Upper lobe of left lung (tissue), 6 donors: ENCODE data around the gene UGT1A8. TPM values are rescaled to one million over a fixed set of nuclear protein-coding genes. Genes with fewer than 3 reads are reported as not detected.

Experiments
- ATAC-seq, 2 donors: fragments of 200-7000 bp; cut with Tn5 transposase; one replicate each; pipeline ENCODE4 v1.9.1; 2022; ENCODE audit warnings: mild to moderate bottlenecking in 2 of 2, moderate library complexity in 2 of 2; ENCODE audit not compliant: low FRiP score in 2 of 2
- DNase-seq, 2 donors: peaks; one replicate each; pipeline ENCODE4 v3.0.0-alpha.2; 2019 to 2020
- H3K27ac ChIP-seq, 4 donors: fragments of 200-600 bp; sonication (generic); one replicate each; pipeline ENCODE4 v1.5.1; 2016 to 2019
- H3K27me3 ChIP-seq, 4 donors: fragments of 200-600 bp; sonication (generic); one replicate each; pipeline ENCODE4 v1.5.1; 2017 to 2019
- H3K36me3 ChIP-seq, 4 donors: fragments of 200-600 bp; sonication (generic); one replicate each; pipeline ENCODE4 v1.5.1; 2016 to 2019
- H3K4me1 ChIP-seq, 4 donors: fragments of 200-600 bp; sonication (generic); one replicate each; pipeline ENCODE4 v1.5.1; 2018 to 2019
- H3K4me3 ChIP-seq, 4 donors: fragments of 200-600 bp; sonication (generic); one replicate each; pipeline ENCODE4 v1.5.1; 2017 to 2019; ENCODE audit warnings: mild to moderate bottlenecking in 2 of 4, moderate library complexity in 1 of 4
- H3K9me3 ChIP-seq, 4 donors: fragments of 200-600 bp; sonication (generic); one replicate each; pipeline ENCODE4 v1.5.1; 2018 to 2019
- EP300 ChIP-seq, 4 donors: sonication (generic); formaldehyde crosslinking; IDR thresholded peaks; one replicate each; pipeline ENCODE4 v1.5.1; 2017; ENCODE audit warnings: antibody characterized with exemption in 4 of 4, control low read depth in 2 of 4
- POLR2A ChIP-seq, 4 donors: fragments of 450-650 bp; IDR thresholded peaks; one replicate each; pipeline ENCODE4 v1.5.1; 2016 to 2017; ENCODE audit warnings: antibody characterized with exemption in 4 of 4, mild to moderate bottlenecking in 2 of 4
- POLR2AphosphoS5 ChIP-seq, 2 donors: sonication (generic); formaldehyde crosslinking; IDR thresholded peaks; one replicate each; pipeline ENCODE4 v1.5.1; 2017; ENCODE audit warnings: antibody characterized with exemption in 2 of 2
- WGBS, 2 donors: methylation state at CpG; one replicate each; pipeline ENCODE4 v1.1.5; 2017 to 2018; 5-methylcytosine and 5-hydroxymethylcytosine counted together
- total RNA-seq, 6 donors: library from RNA; depleted of rRNA in 4 of 6; stranded (reverse); fragments of >200 nt in 4 of 6; gene quantifications; one replicate each; pipeline versions ENCODE4 v1.1.0 to v1.2.1, GENCODE V29; 2016 to 2021
- TF ChIP-seq, protein P1 (sequence below), 6 experiments: fragments of 450-650 bp in 4 of 6; fragments of 200-600 bp in 2 of 6; sonication (generic) in 2 of 6; IDR thresholded peaks; one replicate each; pipeline ENCODE4 v1.5.1; 2016 to 2019; ENCODE audit warnings: antibody characterized with exemption in 6 of 6
- donor health status: DM: no; HTN: no; CAD: no; lungs with moderate emphysema.
- donor health status: DM: no; HTN: yes; CAD: no; lungs with severe emphysema.

The UGT1A8 gene
- total RNA-seq, 6 donors from 2014 or later, result not detected

DNA sequence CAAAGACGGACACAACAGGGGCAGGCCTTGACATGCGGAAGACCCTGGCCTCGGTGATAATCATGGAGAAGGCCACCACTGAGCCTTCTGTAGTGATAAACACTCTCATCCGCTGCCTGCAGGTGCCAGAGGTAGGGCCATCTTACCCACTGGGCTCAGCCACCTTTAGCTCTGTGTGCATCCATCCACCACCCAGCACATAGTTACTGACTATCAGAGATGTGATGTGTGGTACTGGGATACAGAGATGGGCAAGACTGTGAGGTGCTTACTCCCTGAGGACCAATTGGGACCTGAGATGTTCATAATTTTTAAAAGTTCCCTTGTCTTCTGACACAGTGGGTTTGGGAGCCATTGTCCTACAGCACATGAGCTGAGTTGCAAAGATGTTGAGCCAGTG lies 162.3 kb downstream of the UGT1A8 start:
- 83 to 87% methylated on average over 3 to 4 of the region's 4 CpGs for WGBS, 2 donors
- no peak overlapping the region for H3K27ac ChIP-seq
- DNase-seq (no peak), ATAC-seq (no peak)
- H3K36me3 ChIP-seq, result no peaks in the 10 kb centered on the region
- no peaks in the 10 kb centered on the region for H3K27me3 ChIP-seq
- TF ChIP-seq, protein P1, sequence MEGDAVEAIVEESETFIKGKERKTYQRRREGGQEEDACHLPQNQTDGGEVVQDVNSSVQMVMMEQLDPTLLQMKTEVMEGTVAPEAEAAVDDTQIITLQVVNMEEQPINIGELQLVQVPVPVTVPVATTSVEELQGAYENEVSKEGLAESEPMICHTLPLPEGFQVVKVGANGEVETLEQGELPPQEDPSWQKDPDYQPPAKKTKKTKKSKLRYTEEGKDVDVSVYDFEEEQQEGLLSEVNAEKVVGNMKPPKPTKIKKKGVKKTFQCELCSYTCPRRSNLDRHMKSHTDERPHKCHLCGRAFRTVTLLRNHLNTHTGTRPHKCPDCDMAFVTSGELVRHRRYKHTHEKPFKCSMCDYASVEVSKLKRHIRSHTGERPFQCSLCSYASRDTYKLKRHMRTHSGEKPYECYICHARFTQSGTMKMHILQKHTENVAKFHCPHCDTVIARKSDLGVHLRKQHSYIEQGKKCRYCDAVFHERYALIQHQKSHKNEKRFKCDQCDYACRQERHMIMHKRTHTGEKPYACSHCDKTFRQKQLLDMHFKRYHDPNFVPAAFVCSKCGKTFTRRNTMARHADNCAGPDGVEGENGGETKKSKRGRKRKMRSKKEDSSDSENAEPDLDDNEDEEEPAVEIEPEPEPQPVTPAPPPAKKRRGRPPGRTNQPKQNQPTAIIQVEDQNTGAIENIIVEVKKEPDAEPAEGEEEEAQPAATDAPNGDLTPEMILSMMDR (IDR thresholded peaks at IDR 0.05), result no peak
- TF ChIP-seq EP300 (IDR thresholded peaks at IDR 0.05), result no peak
- no peak for TF ChIP-seq POLR2AphosphoS5 (IDR thresholded peaks at IDR 0.05)
- no peak for TF ChIP-seq POLR2A (IDR thresholded peaks at IDR 0.05)
- no peaks in the 10 kb centered on the region for H3K4me1 ChIP-seq
- no peaks in the 10 kb centered on the region for H3K9me3 ChIP-seq
- H3K4me3 ChIP-seq, result no peak overlapping the region

DNA sequence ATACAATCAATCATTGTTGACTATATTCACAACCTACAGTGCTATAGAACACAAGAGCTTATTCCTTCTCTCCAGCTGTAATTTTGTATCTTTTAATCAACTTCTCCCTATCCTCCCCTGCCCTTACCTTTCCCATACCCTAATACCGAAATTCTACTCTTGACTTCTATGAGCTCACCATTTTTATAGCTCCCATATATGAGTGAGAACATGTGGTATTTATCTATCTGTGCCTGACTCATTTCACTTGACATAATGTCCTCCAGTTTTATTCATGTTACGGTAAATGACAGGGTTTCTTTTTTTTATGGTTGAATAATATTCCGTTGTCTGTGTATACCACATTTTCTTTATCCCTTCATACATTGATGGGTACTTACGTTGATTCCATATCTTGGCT lies 163.3 kb downstream of the UGT1A8 start:
- DNase-seq, result no peak
- no peaks in the 10 kb centered on the region for H3K27me3 ChIP-seq
- no peak overlapping the region for H3K4me3 ChIP-seq
- no peak overlapping the region for H3K27ac ChIP-seq
- H3K9me3 ChIP-seq, result no peaks in the 10 kb centered on the region
- WGBS, 2 donors, result 89 to 92% methylated on average over 4 of the region's 4 CpGs
- H3K4me1 ChIP-seq, result no peaks in the 10 kb centered on the region
- TF ChIP-seq, protein P1 (IDR thresholded peaks at IDR 0.05), result no peak
- TF ChIP-seq EP300 (IDR thresholded peaks at IDR 0.05), result no peak
- no peak for TF ChIP-seq POLR2A (IDR thresholded peaks at IDR 0.05)
- no peak for TF ChIP-seq POLR2AphosphoS5 (IDR thresholded peaks at IDR 0.05)
- H3K36me3 ChIP-seq, result no peaks in the 10 kb centered on the region
- ATAC-seq, result no peak

DNA sequence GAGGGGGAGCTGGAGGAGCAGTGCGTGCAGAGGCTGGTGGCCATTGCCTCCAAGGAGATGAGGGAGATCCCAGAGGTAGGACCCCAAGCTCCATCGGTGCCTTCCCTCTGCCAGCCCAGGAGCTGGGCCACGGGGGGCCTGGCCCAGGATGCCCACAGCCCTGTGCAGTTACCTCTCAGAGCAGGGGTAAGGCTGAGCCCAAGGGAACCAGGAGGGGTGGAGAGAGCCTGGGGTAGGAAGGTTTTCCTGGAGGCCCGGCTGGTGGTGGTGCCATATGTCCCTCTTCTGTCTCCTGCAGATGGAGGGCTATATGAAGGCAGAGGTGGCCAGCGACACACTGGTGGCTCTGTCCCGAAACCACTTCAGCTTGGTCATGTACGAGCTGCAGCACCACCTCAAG lies 172.1 kb downstream of the UGT1A8 start:
- ATAC-seq, result no peak

DNA sequence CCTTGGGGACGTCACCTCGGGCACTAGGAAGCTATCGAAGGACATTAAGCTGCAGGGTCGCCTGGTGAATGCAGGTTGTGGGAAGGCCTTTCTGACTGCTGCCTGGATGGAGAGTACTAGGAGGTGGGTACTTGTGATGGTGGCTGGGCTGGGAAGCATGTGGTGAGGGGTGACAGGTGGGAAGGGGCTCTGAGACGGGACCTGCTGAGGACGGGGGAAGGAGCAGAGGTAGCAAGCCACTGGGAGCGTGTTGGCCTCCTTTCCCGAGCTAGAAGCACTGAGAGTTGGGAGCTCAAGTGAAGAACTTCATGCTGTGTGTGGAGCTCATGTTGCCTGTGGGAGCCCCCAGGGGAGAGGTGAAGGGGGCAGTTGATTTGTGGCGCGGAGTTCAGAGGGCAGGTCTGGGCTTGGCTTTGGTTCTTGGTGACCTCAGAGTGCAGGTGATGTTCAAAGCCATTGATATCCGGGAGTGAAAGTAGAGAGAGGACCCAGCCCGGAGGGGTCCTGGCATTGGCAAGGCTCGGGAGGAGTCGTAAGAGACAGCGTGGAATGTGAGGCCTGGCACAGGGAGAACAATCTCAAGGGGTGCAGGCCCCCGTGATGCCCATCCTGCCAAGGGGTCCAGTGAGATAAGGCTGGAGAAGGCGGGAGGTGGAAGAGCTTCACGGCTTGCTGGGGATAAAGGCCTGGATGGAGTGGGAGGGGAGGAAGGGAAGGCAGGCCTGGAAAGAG lies 173.9 kb downstream of the UGT1A8 start:
- 85 to 88% methylated on average over 18 of the region's 18 CpGs for WGBS, 2 donors
- Histone ChIP-seq H3K36me3 (no peaks in the 10 kb centered on the region), H3K27me3 (no peaks in the 10 kb centered on the region), H3K27ac (no peak overlapping the region), H3K4me3 (no peak overlapping the region), H3K9me3 (no peaks in the 10 kb centered on the region), H3K4me1 (no peaks in the 10 kb centered on the region)
- TF ChIP-seq POLR2A (IDR thresholded peaks at IDR 0.05) (no peak), EP300 (IDR thresholded peaks at IDR 0.05) (no peak), POLR2AphosphoS5 (IDR thresholded peaks at IDR 0.05) (no peak)
- TF ChIP-seq, protein P1 (IDR thresholded peaks at IDR 0.05), result no peak
- no peak for ATAC-seq
- DNase-seq, result no peak

More for the DNA sequence above, 172.1 kb downstream of the UGT1A8 start:
- no peaks in the 10 kb centered on the region for H3K36me3 ChIP-seq
- H3K4me3 ChIP-seq, result no peak overlapping the region
- H3K9me3 ChIP-seq, result no peaks in the 10 kb centered on the region
- H3K4me1 ChIP-seq, result no peaks in the 10 kb centered on the region
- DNase-seq, result no peak
- WGBS, 2 donors, result 95 to 98% methylated on average over 5 to 7 of the region's 7 CpGs
- no peaks in the 10 kb centered on the region for H3K27me3 ChIP-seq
- no peak overlapping the region for H3K27ac ChIP-seq
- TF ChIP-seq, protein P1 (IDR thresholded peaks at IDR 0.05), result no peak
- TF ChIP-seq EP300 (IDR thresholded peaks at IDR 0.05) (no peak), POLR2A (IDR thresholded peaks at IDR 0.05) (no peak), POLR2AphosphoS5 (IDR thresholded peaks at IDR 0.05) (no peak)

DNA sequence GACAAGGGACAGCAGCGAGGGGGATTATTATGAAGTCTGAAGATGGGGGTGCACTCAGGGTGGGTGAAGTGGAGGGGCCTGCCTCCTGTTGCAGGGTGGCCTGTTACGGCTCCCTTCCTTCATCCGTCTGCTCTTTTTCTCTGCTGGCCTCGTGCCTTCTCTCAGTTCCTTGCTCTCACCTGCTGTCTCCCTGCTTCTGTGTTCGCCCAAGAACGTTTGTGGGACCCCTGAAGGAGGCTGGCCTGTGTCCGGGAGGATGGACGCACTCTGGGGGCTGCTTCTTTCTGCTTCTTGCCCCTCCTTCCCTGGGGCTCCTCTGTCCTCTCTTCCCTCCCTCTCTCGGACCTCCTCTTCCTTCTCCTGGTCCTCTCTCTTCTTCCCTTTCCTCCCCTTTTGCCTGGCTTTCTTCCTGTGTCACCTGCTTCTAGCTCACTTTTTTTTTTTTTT lies 174.5 kb downstream of the UGT1A8 start:
- no peak overlapping the region for H3K4me3 ChIP-seq
- H3K27me3 ChIP-seq, result no peaks in the 10 kb centered on the region
- no peak overlapping the region for H3K27ac ChIP-seq
- no peaks in the 10 kb centered on the region for H3K36me3 ChIP-seq
- H3K9me3 ChIP-seq, result no peaks in the 10 kb centered on the region
- DNase-seq (no peak), ATAC-seq (no peak)
- H3K4me1 ChIP-seq, result no peaks in the 10 kb centered on the region
- TF ChIP-seq EP300 (IDR thresholded peaks at IDR 0.05), result no peak
- TF ChIP-seq, protein P1 (IDR thresholded peaks at IDR 0.05), result no peak
- no peak for TF ChIP-seq POLR2AphosphoS5 (IDR thresholded peaks at IDR 0.05)
- TF ChIP-seq POLR2A (IDR thresholded peaks at IDR 0.05), result no peak
- WGBS, 2 donors, result 77 to 91% methylated on average over 9 of the region's 9 CpGs
